Liver (tissue), 9 donors: ENCODE data around the gene ANXA11. TPM values are rescaled to one million over a fixed set of nuclear protein-coding genes. Genes with fewer than 3 reads are reported as not detected.

ENCODE experiments used
- DNase-seq: peaks from one replicate; pipeline ENCODE4 v3.0.0-alpha.2; 2017; ENCODE audit warnings: low spot score
- H3K27ac ChIP-seq, 2 donors: one replicate each; pipeline ENCODE4 v1.7.0; 2013; ENCODE audit warnings: inconsistent platforms in 2 of 2, low read length in 2 of 2, control low read depth in 1 of 2, low read depth in 1 of 2, mild to moderate bottlenecking in 1 of 2
- H3K27me3 ChIP-seq, 4 donors: one replicate each; pipeline versions ENCODE4 v1.6.1 to v1.7.0; 2013; ENCODE audit warnings: low read length in 3 of 4, inconsistent platforms in 1 of 4, mild to moderate bottlenecking in 1 of 4, moderate library complexity in 1 of 4; ENCODE audit not compliant: control insufficient read depth in 4 of 4, insufficient read depth in 4 of 4
- H3K36me3 ChIP-seq, 4 donors: one replicate each; pipeline versions ENCODE4 v1.6.1 to v1.7.0; 2013; ENCODE audit warnings: low read length in 3 of 4, mild to moderate bottlenecking in 3 of 4, low read depth in 1 of 4, moderate library complexity in 1 of 4; ENCODE audit not compliant: control insufficient read depth in 4 of 4, insufficient read depth in 3 of 4
- H3K4me1 ChIP-seq, 4 donors: one replicate each; pipeline versions ENCODE4 v1.6.1 to v1.7.0; 2013; ENCODE audit warnings: low read length in 3 of 4, mild to moderate bottlenecking in 3 of 4, moderate library complexity in 1 of 4; ENCODE audit not compliant: control insufficient read depth in 4 of 4, insufficient read depth in 4 of 4
- H3K4me3 ChIP-seq, 3 donors: one replicate each; pipeline versions ENCODE4 v1.6.1 to v1.7.0; 2013; ENCODE audit warnings: low read length in 3 of 3, control low read depth in 1 of 3, low read depth in 1 of 3, mild to moderate bottlenecking in 1 of 3
- H3K9ac ChIP-seq, 2 donors: one replicate each; pipeline ENCODE4 v1.7.0; 2013; ENCODE audit warnings: low read length in 2 of 2, mild to moderate bottlenecking in 2 of 2, moderate library complexity in 2 of 2, control low read depth in 1 of 2, low read depth in 1 of 2
- H3K9me3 ChIP-seq, 4 donors: one replicate each; pipeline versions ENCODE4 v1.6.1 to v1.7.0; 2013; ENCODE audit warnings: low read length in 3 of 4; ENCODE audit not compliant: control insufficient read depth in 4 of 4
- ATF3 ChIP-seq: IDR thresholded peaks from 2 replicates; pipeline ENCODE4 v1.6.1; 2016; ENCODE audit warnings: antibody characterized with exemption
- CTCF ChIP-seq: fragments of 150-350 bp; IDR thresholded peaks from 2 replicates; pipeline ENCODE4 v1.5.1; 2017; ENCODE audit warnings: improper control_type of control experiment, low read depth, low read length; ENCODE audit not compliant: missing input control
- EGR1 ChIP-seq, 2 donors: IDR thresholded peaks; 2 replicates each; pipeline ENCODE4 v1.6.1; 2016 to 2018; ENCODE audit warnings: antibody characterized with exemption in 2 of 2, low read depth in 2 of 2
- FOXA1 ChIP-seq: IDR thresholded peaks from 2 replicates; pipeline ENCODE4 v1.6.1; 2016; ENCODE audit warnings: antibody characterized with exemption
- FOXA2 ChIP-seq: IDR thresholded peaks from 2 replicates; pipeline ENCODE4 v1.6.1; 2016; ENCODE audit warnings: antibody characterized with exemption
- GABPA ChIP-seq, 2 donors: IDR thresholded peaks in 1 of 2; conservative IDR thresholded peaks in 1 of 2; 2 replicates each; pipeline ENCODE4 v1.6.1; 2016; ENCODE audit warnings: antibody characterized with exemption in 2 of 2, mild to moderate bottlenecking in 1 of 2, moderate library complexity in 1 of 2
- JUND ChIP-seq, 2 donors: IDR thresholded peaks; 2 replicates each; pipeline ENCODE4 v1.6.1; 2016; ENCODE audit warnings: antibody characterized with exemption in 2 of 2
- NR2F2 ChIP-seq: IDR thresholded peaks from 2 replicates; pipeline ENCODE4 v1.6.1; 2016; ENCODE audit warnings: antibody characterized with exemption
- RAD21 ChIP-seq, 2 donors: IDR thresholded peaks; 2 replicates each; pipeline ENCODE4 v1.6.1; 2016; ENCODE audit warnings: antibody characterized with exemption in 2 of 2, mild to moderate bottlenecking in 2 of 2
- RXRA ChIP-seq, 2 donors: IDR thresholded peaks; 2 replicates each; pipeline ENCODE4 v1.6.1; 2017 to 2018; ENCODE audit warnings: antibody characterized with exemption in 2 of 2, mild to moderate bottlenecking in 1 of 2
- YY1 ChIP-seq: IDR thresholded peaks from 2 replicates; pipeline ENCODE4 v1.6.1; 2016; ENCODE audit warnings: antibody characterized with exemption, mild to moderate bottlenecking
- ZBTB33 ChIP-seq: IDR thresholded peaks from 2 replicates; pipeline ENCODE4 v1.6.1; 2016; ENCODE audit warnings: antibody characterized with exemption
- WGBS: extraction: QIAGEN DNeasy Blood & Tissue Kit; methylation state at CpG from one replicate; pipeline ENCODE4 v1.1.7; 2013; 5-methylcytosine and 5-hydroxymethylcytosine counted together
- polyA plus RNA-seq, 2 donors: library from polyadenylated mRNA; stranded (reverse) in 1 of 2; unstranded in 1 of 2; fragments of 200-250 nt in 1 of 2; fragments of >200 nt in 1 of 2; fragmentation: Nextera tagmentation in 1 of 2; extraction: Ambion mirVana in 1 of 2; gene quantifications; one replicate each; pipeline versions ENCODE4 v1.2.1 to v1.2.3, GENCODE V29; 2013 to 2015
- total RNA-seq, 2 donors: library from RNA; depleted of rRNA; stranded (reverse); fragments of >200 nt; gene quantifications; one replicate each; pipeline ENCODE4 v1.2.3, GENCODE V29; 2014
- TF ChIP-seq, protein P1 (sequence below): IDR thresholded peaks from 2 replicates; pipeline ENCODE4 v1.6.1; 2016; ENCODE audit warnings: antibody characterized with exemption
- TF ChIP-seq, protein P2 (sequence below): IDR thresholded peaks from 2 replicates; pipeline ENCODE4 v1.6.1; 2016; ENCODE audit warnings: antibody characterized with exemption, mild to moderate bottlenecking
- donor health status: healthy.
- donor health status: healthy.
- donor health status: healthy.
- donor health status: healthy.
- donor health status: healthy.

ANXA11 gene
- total and polyA plus RNA-seq, 4 donors: 14.0 to 40.4 (median 24.8) TPM

GRCh38 chr10:80137920-80138319, 67.4 kb downstream of the ANXA11 start:
- WGBS: 76% methylated on average over 4 of the region's 4 CpGs

GRCh38 chr10:80137031-80137862, 68.1 kb downstream of the ANXA11 start:
- no peak overlapping the region for H3K9ac ChIP-seq
- no peaks in the 10 kb centered on the region for H3K36me3 ChIP-seq
- 88% methylated on average over 14 of the region's 14 CpGs for WGBS
- peaks cover 0 to 6% (median 3%) of the 10 kb centered on the region in 4 donors for H3K27me3 ChIP-seq
- no peak for DNase-seq
- no peaks in the 10 kb centered on the region for H3K9me3 ChIP-seq
- no peak overlapping the region for H3K27ac ChIP-seq
- TF ChIP-seq ATF3 (no peak), RAD21 (IDR thresholded peaks at IDR 0.05) (no peak), YY1 (no peak), RXRA (IDR thresholded peaks at IDR 0.05) (no peak), NR2F2 (no peak), JUND (IDR thresholded peaks at IDR 0.05) (no peak), FOXA1 (no peak), CTCF (no peak), FOXA2 (no peak), ZBTB33 (no peak)
- TF ChIP-seq, protein P1, sequence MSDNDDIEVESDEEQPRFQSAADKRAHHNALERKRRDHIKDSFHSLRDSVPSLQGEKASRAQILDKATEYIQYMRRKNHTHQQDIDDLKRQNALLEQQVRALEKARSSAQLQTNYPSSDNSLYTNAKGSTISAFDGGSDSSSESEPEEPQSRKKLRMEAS: no peak
- H3K4me3 ChIP-seq: no peak overlapping the region
- H3K4me1 ChIP-seq: peaks cover 2 to 6% (median 4%) of the 10 kb centered on the region in 4 donors

More at GRCh38 chr10:80137920-80138319, 67.4 kb downstream of the ANXA11 start:
- DNase-seq: no peak
- Histone ChIP-seq H3K9me3 (no peaks in the 10 kb centered on the region), H3K27ac (no peak overlapping the region), H3K4me1 (no peaks in the 10 kb centered on the region), H3K27me3 (peaks cover 0 to 6% (median 2%) of the 10 kb centered on the region in 4 donors), H3K9ac (no peak overlapping the region), H3K4me3 (no peak overlapping the region), H3K36me3 (no peaks in the 10 kb centered on the region)
- TF ChIP-seq, protein P1: no peak
- TF ChIP-seq JUND (IDR thresholded peaks at IDR 0.05) (no peak), YY1 (no peak), RAD21 (IDR thresholded peaks at IDR 0.05) (no peak), EGR1 (IDR thresholded peaks at IDR 0.05; ENCODE audit: low read depth in 2 of 2) (no peak), NR2F2 (no peak), ATF3 (no peak), GABPA (IDR thresholded peaks at IDR 0.05 in 1 of 2, conservative IDR thresholded peaks at IDR 0.05 in 1 of 2) (no peak)
- TF ChIP-seq, protein P2, sequence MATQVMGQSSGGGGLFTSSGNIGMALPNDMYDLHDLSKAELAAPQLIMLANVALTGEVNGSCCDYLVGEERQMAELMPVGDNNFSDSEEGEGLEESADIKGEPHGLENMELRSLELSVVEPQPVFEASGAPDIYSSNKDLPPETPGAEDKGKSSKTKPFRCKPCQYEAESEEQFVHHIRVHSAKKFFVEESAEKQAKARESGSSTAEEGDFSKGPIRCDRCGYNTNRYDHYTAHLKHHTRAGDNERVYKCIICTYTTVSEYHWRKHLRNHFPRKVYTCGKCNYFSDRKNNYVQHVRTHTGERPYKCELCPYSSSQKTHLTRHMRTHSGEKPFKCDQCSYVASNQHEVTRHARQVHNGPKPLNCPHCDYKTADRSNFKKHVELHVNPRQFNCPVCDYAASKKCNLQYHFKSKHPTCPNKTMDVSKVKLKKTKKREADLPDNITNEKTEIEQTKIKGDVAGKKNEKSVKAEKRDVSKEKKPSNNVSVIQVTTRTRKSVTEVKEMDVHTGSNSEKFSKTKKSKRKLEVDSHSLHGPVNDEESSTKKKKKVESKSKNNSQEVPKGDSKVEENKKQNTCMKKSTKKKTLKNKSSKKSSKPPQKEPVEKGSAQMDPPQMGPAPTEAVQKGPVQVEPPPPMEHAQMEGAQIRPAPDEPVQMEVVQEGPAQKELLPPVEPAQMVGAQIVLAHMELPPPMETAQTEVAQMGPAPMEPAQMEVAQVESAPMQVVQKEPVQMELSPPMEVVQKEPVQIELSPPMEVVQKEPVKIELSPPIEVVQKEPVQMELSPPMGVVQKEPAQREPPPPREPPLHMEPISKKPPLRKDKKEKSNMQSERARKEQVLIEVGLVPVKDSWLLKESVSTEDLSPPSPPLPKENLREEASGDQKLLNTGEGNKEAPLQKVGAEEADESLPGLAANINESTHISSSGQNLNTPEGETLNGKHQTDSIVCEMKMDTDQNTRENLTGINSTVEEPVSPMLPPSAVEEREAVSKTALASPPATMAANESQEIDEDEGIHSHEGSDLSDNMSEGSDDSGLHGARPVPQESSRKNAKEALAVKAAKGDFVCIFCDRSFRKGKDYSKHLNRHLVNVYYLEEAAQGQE: no peak
